IMR-90 (cell line): ENCODE data around the gene CLDN22. TPM values are rescaled to one million over a fixed set of nuclear protein-coding genes. Genes with fewer than 3 reads are reported as not detected.

ENCODE experiments used
- ATAC-seq: fragments of 200-7000 bp; cut with Tn5 transposase; 2 replicates; pipeline ENCODE4 v1.9.1; 2020; ENCODE audit warnings: low read depth, mild to moderate bottlenecking, moderate library complexity
- BruUV-seq: library from RNA; stranded (reverse); fragments of 400-500 nt; replicated peaks from 2 replicates; lab custom pipeline; 2021; lab: Mats Ljungman, UMichigan
- CTCF ChIA-PET: fragments of 300-600 bp; formaldehyde crosslinking; extraction: SDS; loops from one replicate; lab custom pipeline; 2021; ENCODE audit warnings: antibody characterized with exemption; lab: Yijun Ruan, JAX
- POLR2A ChIA-PET: fragments of 300-600 bp; sonication (Branson Sonifier 250); formaldehyde crosslinking; loops from one replicate; lab custom pipeline; 2022; ENCODE audit warnings: antibody characterized with exemption; ENCODE audit not compliant: unreplicated experiment; lab: Charles Lee
- DNase-seq: peaks from one replicate; pipeline ENCODE4 v3.0.0; 2013
- H2AFZ ChIP-seq: replicated peaks from 2 replicates; pipeline ENCODE3; 2013; ENCODE audit warnings: low read length, mild to moderate bottlenecking; ENCODE audit not compliant: poor library complexity
- H2AK5ac ChIP-seq: 2 replicates; pipeline ENCODE4 v1.6.1; 2013; ENCODE audit warnings: low read depth, low read length, inconsistent platforms
- H2AK9ac ChIP-seq: replicated peaks from 2 replicates; pipeline ENCODE3; 2013; ENCODE audit warnings: mild to moderate bottlenecking, low read depth, low read length, moderate library complexity; ENCODE audit not compliant: poor library complexity
- H2BK120ac ChIP-seq: 2 replicates; pipeline ENCODE4 v1.6.1; 2013; ENCODE audit warnings: low read depth, low read length, inconsistent platforms
- H2BK15ac ChIP-seq: 3 replicates; pipeline ENCODE4 v1.6.1; 2013; ENCODE audit warnings: low read depth, low read length, inconsistent platforms
- H2BK20ac ChIP-seq: 2 replicates; pipeline ENCODE4 v1.6.1; 2013; ENCODE audit warnings: low read depth, mild to moderate bottlenecking, inconsistent platforms, low read length, moderate library complexity
- H2BK5ac ChIP-seq: 2 replicates; pipeline ENCODE4 v1.6.1; 2013; ENCODE audit warnings: mild to moderate bottlenecking, low read depth, low read length, inconsistent platforms; ENCODE audit not compliant: poor library complexity, severe bottlenecking
- H3K14ac ChIP-seq: replicated peaks from 2 replicates; pipeline ENCODE4 v1.6.1; 2013; ENCODE audit warnings: low read depth, low read length, inconsistent platforms
- H3K18ac ChIP-seq: 2 replicates; pipeline ENCODE4 v1.6.1; 2013; ENCODE audit warnings: low read depth, low read length, control low read depth
- H3K23ac ChIP-seq: 2 replicates; pipeline ENCODE4 v1.6.1; 2013; ENCODE audit warnings: low read depth, low read length, inconsistent platforms
- H3K27ac ChIP-seq: 2 replicates; pipeline ENCODE4 v1.5.1; 2013; ENCODE audit warnings: mild to moderate bottlenecking, control low read depth, low read length; ENCODE audit not compliant: insufficient read depth
- H3K27me3 ChIP-seq: 2 replicates; pipeline ENCODE4 v1.6.1; 2013; ENCODE audit warnings: low read length; ENCODE audit not compliant: control insufficient read depth, insufficient read depth
- H3K36me3 ChIP-seq: 2 replicates; pipeline ENCODE4 v1.6.1; 2013; ENCODE audit warnings: low read length, mixed read lengths; ENCODE audit not compliant: control insufficient read depth, insufficient read depth
- H3K4ac ChIP-seq: 2 replicates; pipeline ENCODE4 v1.6.1; 2013; ENCODE audit warnings: low read depth, low read length, inconsistent platforms
- H3K4me1 ChIP-seq: 2 replicates; pipeline ENCODE4 v1.6.1; 2013; ENCODE audit warnings: low read length, mixed read lengths; ENCODE audit not compliant: control insufficient read depth, insufficient read depth
- H3K4me2 ChIP-seq: 2 replicates; pipeline ENCODE4 v1.6.1; 2013; ENCODE audit warnings: low read depth, mild to moderate bottlenecking, control low read depth, low read length, moderate library complexity
- H3K4me3 ChIP-seq: 2 replicates; pipeline ENCODE4 v1.5.1; 2013; ENCODE audit warnings: low read depth, mild to moderate bottlenecking, control low read depth, low read length, moderate library complexity; ENCODE audit not compliant: insufficient read depth
- H3K56ac ChIP-seq: 2 replicates; pipeline ENCODE4 v1.6.1; 2013; ENCODE audit warnings: low read length, inconsistent platforms; ENCODE audit not compliant: insufficient read depth; ENCODE audit errors: extremely low read depth
- H3K79me1 ChIP-seq, 2 experiments: 2 replicates each; pipeline ENCODE4 v1.6.1; 2013; ENCODE audit warnings: low read length in 2 of 2, inconsistent platforms in 1 of 2, low read depth in 1 of 2
- H3K9ac ChIP-seq: 2 replicates; pipeline ENCODE4 v1.6.1; 2013; ENCODE audit warnings: low read depth, low read length, control low read depth
- H3K9me1 ChIP-seq: 2 replicates; pipeline ENCODE4 v1.6.1; 2013; ENCODE audit warnings: low read length, inconsistent platforms; ENCODE audit not compliant: insufficient read depth
- H3K9me3 ChIP-seq: 2 replicates; pipeline ENCODE4 v1.6.1; 2013; ENCODE audit warnings: low read length; ENCODE audit not compliant: control insufficient read depth, insufficient read depth
- H4K20me1 ChIP-seq: 2 replicates; pipeline ENCODE4 v1.6.1; 2013; ENCODE audit warnings: low read length, inconsistent platforms; ENCODE audit not compliant: insufficient read depth
- H4K5ac ChIP-seq: 2 replicates; pipeline ENCODE4 v1.6.1; 2013; ENCODE audit warnings: mild to moderate bottlenecking, low read depth, low read length, control low read depth
- H4K8ac ChIP-seq, 2 experiments: 2 replicates each; pipeline ENCODE4 v1.6.1; 2013; ENCODE audit warnings: low read depth in 2 of 2, low read length in 2 of 2, control low read depth in 1 of 2, inconsistent platforms in 1 of 2
- H4K91ac ChIP-seq: 2 replicates; pipeline ENCODE4 v1.6.1; 2013; ENCODE audit warnings: low read depth, low read length, inconsistent platforms; ENCODE audit not compliant: insufficient read depth
- BHLHE40 ChIP-seq: fragments of 150-350 bp; IDR thresholded peaks from 2 replicates; pipeline ENCODE4 v1.6.1; 2016; ENCODE audit warnings: mild to moderate bottlenecking, low read depth, low read length
- CEBPB ChIP-seq: IDR thresholded peaks from 2 replicates; pipeline ENCODE4 v1.6.1; 2012; ENCODE audit warnings: low read depth, low read length, improper control_type of control experiment
- CHD1 ChIP-seq: IDR thresholded peaks from 2 replicates; pipeline ENCODE4 v1.6.1; 2012; ENCODE audit warnings: low read depth, low read length, improper control_type of control experiment
- ELK1 ChIP-seq: fragments of 150-350 bp; IDR thresholded peaks from 2 replicates; pipeline ENCODE4 v1.6.1; 2016; ENCODE audit warnings: low read depth, mild to moderate bottlenecking, low read length, moderate library complexity, borderline replicate concordance
- FOS ChIP-seq: fragments of 150-350 bp; IDR thresholded peaks from 2 replicates; pipeline ENCODE4 v1.6.1; 2016; ENCODE audit warnings: low read depth, low read length
- MAFK ChIP-seq: IDR thresholded peaks from 2 replicates; pipeline ENCODE4 v1.6.1; 2012; ENCODE audit warnings: low read depth, low read length, improper control_type of control experiment
- MAZ ChIP-seq: IDR thresholded peaks from 2 replicates; pipeline ENCODE4 v1.6.1; 2012; ENCODE audit warnings: low read depth, mild to moderate bottlenecking, low read length, improper control_type of control experiment, moderate library complexity, borderline replicate concordance
- MXI1 ChIP-seq: IDR thresholded peaks from 2 replicates; pipeline ENCODE4 v1.6.1; 2012; ENCODE audit warnings: low read depth, mild to moderate bottlenecking, low read length, moderate library complexity, borderline replicate concordance
- NFE2L2 ChIP-seq: fragments of 150-350 bp; IDR thresholded peaks from 2 replicates; pipeline ENCODE4 v1.6.1; 2016; ENCODE audit warnings: low read depth, mild to moderate bottlenecking, low read length
- POLR2A ChIP-seq: IDR thresholded peaks from 2 replicates; pipeline ENCODE4 v1.6.1; 2012; ENCODE audit warnings: mild to moderate bottlenecking, low read depth, low read length
- RAD21 ChIP-seq: IDR thresholded peaks from 2 replicates; pipeline ENCODE4 v1.6.1; 2012; ENCODE audit warnings: low read length, improper control_type of control experiment
- RCOR1 ChIP-seq: IDR thresholded peaks from 2 replicates; pipeline ENCODE4 v1.6.1; 2012; ENCODE audit warnings: mild to moderate bottlenecking, low read length, improper control_type of control experiment; ENCODE audit not compliant: insufficient replicate concordance
- RFX5 ChIP-seq: IDR thresholded peaks from 2 replicates; pipeline ENCODE4 v1.8.0; 2012; ENCODE audit warnings: low read depth, mild to moderate bottlenecking, low read length, moderate library complexity
- SMC3 ChIP-seq: fragments of 150-350 bp; IDR thresholded peaks from 2 replicates; pipeline ENCODE4 v1.6.1; 2016; ENCODE audit warnings: low read depth, mild to moderate bottlenecking, antibody characterized with exemption, low read length, moderate library complexity
- USF2 ChIP-seq: fragments of 150-350 bp; IDR thresholded peaks from 2 replicates; pipeline ENCODE4 v1.6.1; 2017; ENCODE audit warnings: mild to moderate bottlenecking, antibody characterized with exemption, low read length, low read depth
- WGBS, 2 experiments: methylation state at CpG; one replicate each; pipeline versions ENCODE4 v1.1.5 to v1.1.7; 2013; ENCODE audit warnings: missing lambda C conversion rate in 2 of 2; ENCODE audit not compliant: insufficient read length in 1 of 2; ENCODE audit errors: extremely low coverage in 2 of 2; 5-methylcytosine and 5-hydroxymethylcytosine counted together
- dilution Hi-C: fragments of 300-500 bp; cut with HindIII; formaldehyde crosslinking; loops from one replicate; pipeline ENCODE4 v1.14.3; 2018; ENCODE audit warnings: low sequenced_read_pairs; ENCODE audit not compliant: unreplicated experiment
- in situ Hi-C: fragments of 300-500 bp; cut with MboI; formaldehyde crosslinking; loops from 3 replicates; pipeline ENCODE4 v1.14.3; 2019; ENCODE audit warnings: low sequenced_read_pairs, inconsistent platforms, mixed read lengths
- intact Hi-C: fragments of 100-400 bp; cut with micrococcal nuclease; formaldehyde crosslinking; loops from 2 replicates; pipeline ENCODE4 v1.10.0; 2022
- polyA plus RNA-seq, 3 experiments: library from polyadenylated mRNA; depleted of rRNA; stranded (reverse); fragments of >200 nt; gene quantifications; 2 replicates each; pipeline ENCODE4 v1.2.3, GENCODE V29; 2012; ENCODE audit warnings: low replicate concordance in 1 of 3
- total RNA-seq: library from RNA; depleted of rRNA; stranded (reverse); fragments of >200 nt; gene quantifications from 2 replicates; pipeline ENCODE4 v1.2.3, GENCODE V29; 2012
- TF ChIP-seq, protein P1 (sequence below): conservative IDR thresholded peaks from 2 replicates; pipeline ENCODE4 v1.5.1; 2012; ENCODE audit warnings: mild to moderate bottlenecking, low read depth, low read length, improper control_type of control experiment

CLDN22 gene
- total and polyA plus RNA-seq, 2 of the 4 experiments (the other 2 are of a cell fraction), result not detected

GRCh38 chr4:183287309-183287659 is 32.8 kb downstream of the CLDN22 start:
- Histone ChIP-seq H3K23ac (no peak overlapping the region), H2AK5ac (no peak overlapping the region), H2BK120ac (no peak overlapping the region), H4K20me1 (peaks cover 4% of the 10 kb centered on the region; the same call in 1 of the 2 replicates), H3K18ac (no peak overlapping the region), H3K4ac (no peak overlapping the region), H3K79me1 (peaks cover 0 to 19% of the 10 kb centered on the region in 2 experiments; a peak in 2 of 4 replicates), H2AFZ (no peak overlapping the region), H3K36me3 (peaks cover 47% of the 10 kb centered on the region), H3K27me3 (no peaks in the 10 kb centered on the region), H3K9me1 (peaks cover 24% of the 10 kb centered on the region), H2BK15ac (no peak overlapping the region), H2BK5ac (no peak overlapping the region), H3K14ac (no peak overlapping the region), H3K9ac (no peak overlapping the region), H3K27ac (no peak overlapping the region), H3K56ac (no peak overlapping the region), H3K9me3 (no peaks in the 10 kb centered on the region), H2AK9ac (no peak overlapping the region), H3K4me2 (no peak overlapping the region), H3K4me1 (peaks cover 13% of the 10 kb centered on the region), H3K4me3 (no peak overlapping the region), H2BK20ac (no peak overlapping the region), H4K8ac (no peak overlapping the region), H4K5ac (no peak overlapping the region), H4K91ac (no peak overlapping the region)
- in situ Hi-C loops (no loop called here), dilution Hi-C loops (no loop called here), intact Hi-C loops (no loop called here)
- TF ChIP-seq SMC3, result no peak
- TF ChIP-seq POLR2A, result no peak
- no peak for TF ChIP-seq MXI1
- TF ChIP-seq RAD21, result no peak
- no peak for TF ChIP-seq RCOR1
- TF ChIP-seq MAZ, result no peak
- TF ChIP-seq CHD1, result no peak
- TF ChIP-seq FOS, result no peak
- no peak for TF ChIP-seq USF2
- TF ChIP-seq, protein P1, sequence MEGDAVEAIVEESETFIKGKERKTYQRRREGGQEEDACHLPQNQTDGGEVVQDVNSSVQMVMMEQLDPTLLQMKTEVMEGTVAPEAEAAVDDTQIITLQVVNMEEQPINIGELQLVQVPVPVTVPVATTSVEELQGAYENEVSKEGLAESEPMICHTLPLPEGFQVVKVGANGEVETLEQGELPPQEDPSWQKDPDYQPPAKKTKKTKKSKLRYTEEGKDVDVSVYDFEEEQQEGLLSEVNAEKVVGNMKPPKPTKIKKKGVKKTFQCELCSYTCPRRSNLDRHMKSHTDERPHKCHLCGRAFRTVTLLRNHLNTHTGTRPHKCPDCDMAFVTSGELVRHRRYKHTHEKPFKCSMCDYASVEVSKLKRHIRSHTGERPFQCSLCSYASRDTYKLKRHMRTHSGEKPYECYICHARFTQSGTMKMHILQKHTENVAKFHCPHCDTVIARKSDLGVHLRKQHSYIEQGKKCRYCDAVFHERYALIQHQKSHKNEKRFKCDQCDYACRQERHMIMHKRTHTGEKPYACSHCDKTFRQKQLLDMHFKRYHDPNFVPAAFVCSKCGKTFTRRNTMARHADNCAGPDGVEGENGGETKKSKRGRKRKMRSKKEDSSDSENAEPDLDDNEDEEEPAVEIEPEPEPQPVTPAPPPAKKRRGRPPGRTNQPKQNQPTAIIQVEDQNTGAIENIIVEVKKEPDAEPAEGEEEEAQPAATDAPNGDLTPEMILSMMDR, result no peak
- TF ChIP-seq BHLHE40, result no peak
- TF ChIP-seq CEBPB, result no peak
- no peak for TF ChIP-seq ELK1
- TF ChIP-seq NFE2L2, result no peak
- TF ChIP-seq RFX5, result no peak
- no peak for TF ChIP-seq MAFK
- POLR2A ChIA-PET, result no interaction called here
- ATAC-seq, result no peak
- no TSS peak for BruUV-seq
- CTCF ChIA-PET, result no interaction called here
- no peak for DNase-seq
- no CpG with 5 or more reads among the region's 2 CpGs for WGBS, 2 experiments
